HepG2 (cell line): ENCODE measurements around the gene FAM53B. TPM values are rescaled to one million over a fixed set of nuclear protein-coding genes. Genes with fewer than 3 reads are reported as not detected.

Source experiments
- GTF3A ChIP-seq: sonication (generic); formaldehyde crosslinking; conservative IDR thresholded peaks from 2 replicates; pipeline ENCODE4 v1.4.0; 2020; ENCODE audit warnings: mild to moderate bottlenecking, missing genetic modification reagents
- HNF1B ChIP-seq: sonication (generic); formaldehyde crosslinking; IDR thresholded peaks from 2 replicates; pipeline ENCODE4 v1.5.1; 2020; ENCODE audit warnings: mild to moderate bottlenecking, moderate library complexity, missing genetic modification reagents
- KDM2A ChIP-seq: sonication (generic); formaldehyde crosslinking; IDR thresholded peaks from 2 replicates; pipeline ENCODE4 v1.4.0; 2020; ENCODE audit warnings: low read depth, missing genetic modification reagents, borderline replicate concordance
- U2AF1 ChIP-seq: fragments of 200-400 bp; formaldehyde crosslinking; optimal IDR thresholded peaks from 2 replicates; pipeline ENCODE3; 2017; ENCODE audit warnings: mild to moderate bottlenecking, low read depth, low read length
- U2AF2 ChIP-seq: fragments of 200-400 bp; formaldehyde crosslinking; IDR thresholded peaks from 2 replicates; pipeline ENCODE4 v1.6.1; 2017; ENCODE audit warnings: low read depth, mild to moderate bottlenecking, low read length
- ZNF121 ChIP-seq: sonication (generic); formaldehyde crosslinking; IDR thresholded peaks from 2 replicates; pipeline ENCODE4 v1.5.0; 2020; ENCODE audit warnings: mild to moderate bottlenecking, missing genetic modification reagents
- ZNF331 ChIP-seq: sonication (generic); formaldehyde crosslinking; IDR thresholded peaks from 2 replicates; pipeline ENCODE4 v1.4.0; 2020; ENCODE audit warnings: missing genetic modification reagents
- ZNF543 ChIP-seq: sonication (generic); formaldehyde crosslinking; IDR thresholded peaks from 2 replicates; pipeline ENCODE4 v1.4.0; 2020; ENCODE audit warnings: mild to moderate bottlenecking, missing genetic modification reagents
- ZNF7 ChIP-seq: IDR thresholded peaks from 2 replicates; pipeline ENCODE4 v1.6.1; 2016; ENCODE audit warnings: missing biosample characterization, missing genetic modification reagents
- ZSCAN22 ChIP-seq: sonication (generic); formaldehyde crosslinking; IDR thresholded peaks from 2 replicates; pipeline ENCODE4 v1.4.0; 2020; ENCODE audit warnings: mild to moderate bottlenecking, missing genetic modification reagents
- polyA plus RNA-seq, 8 experiments: library from polyadenylated mRNA; depleted of rRNA in 3 of 8; stranded (reverse) in 7 of 8; unstranded in 1 of 8; fragments of >200 nt; fragmentation: Illumina TruSeq in 4 of 8; extraction: Trizol in 4 of 8; gene quantifications; 2 replicates each; pipeline versions ENCODE4 v1.2.1 to v1.2.3, GENCODE V29; 2011 to 2016; ENCODE audit warnings: low read depth in 4 of 8, missing spikeins in 1 of 8, mixed read lengths in 1 of 8; ENCODE audit not compliant: insufficient read depth in 1 of 8
- total RNA-seq, 5 experiments: library from RNA; depleted of rRNA; stranded (reverse); fragments of >200 nt; fragmentation: Illumina TruSeq; extraction: Trizol; gene quantifications; 2 replicates each; pipeline ENCODE4 v1.2.3, GENCODE V29; 2016; ENCODE audit warnings: low read depth in 1 of 5
- TF ChIP-seq, protein P1 (sequence below): sonication (generic); formaldehyde crosslinking; IDR thresholded peaks from 2 replicates; pipeline ENCODE4 v1.4.0; 2020; ENCODE audit warnings: missing genetic modification reagents, borderline replicate concordance
- TF ChIP-seq, protein P2 (sequence below): fragments of 450-650 bp; IDR thresholded peaks from 2 replicates; pipeline ENCODE4 v1.6.1; 2016
- TF ChIP-seq, protein P3 (sequence below): IDR thresholded peaks from 2 replicates; pipeline ENCODE4 v1.6.1; 2012; ENCODE audit warnings: low read length, improper control_type of control experiment
- TF ChIP-seq, protein P4 (sequence below): sonication (generic); formaldehyde crosslinking; IDR thresholded peaks from 2 replicates; pipeline ENCODE4 v1.4.0; 2020; ENCODE audit warnings: mild to moderate bottlenecking, missing genetic modification reagents
- TF ChIP-seq, protein P5 (sequence below): sonication (generic); formaldehyde crosslinking; IDR thresholded peaks from 2 replicates; pipeline ENCODE4 v1.8.0; 2022; ENCODE audit warnings: mild to moderate bottlenecking, missing genetic modification reagents, borderline replicate concordance

Gene FAM53B
- total and polyA plus RNA-seq, 2 of the 13 experiments (the other 11 are each of a cell fraction or from before 2014, with no cell fraction given) = 6.4 to 19.3 TPM

- TF ChIP-seq, protein P1, sequence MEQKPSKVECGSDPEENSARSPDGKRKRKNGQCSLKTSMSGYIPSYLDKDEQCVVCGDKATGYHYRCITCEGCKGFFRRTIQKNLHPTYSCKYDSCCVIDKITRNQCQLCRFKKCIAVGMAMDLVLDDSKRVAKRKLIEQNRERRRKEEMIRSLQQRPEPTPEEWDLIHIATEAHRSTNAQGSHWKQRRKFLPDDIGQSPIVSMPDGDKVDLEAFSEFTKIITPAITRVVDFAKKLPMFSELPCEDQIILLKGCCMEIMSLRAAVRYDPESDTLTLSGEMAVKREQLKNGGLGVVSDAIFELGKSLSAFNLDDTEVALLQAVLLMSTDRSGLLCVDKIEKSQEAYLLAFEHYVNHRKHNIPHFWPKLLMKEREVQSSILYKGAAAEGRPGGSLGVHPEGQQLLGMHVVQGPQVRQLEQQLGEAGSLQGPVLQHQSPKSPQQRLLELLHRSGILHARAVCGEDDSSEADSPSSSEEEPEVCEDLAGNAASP (CRISPR knock-in tag) = peak; percentile 74; the same call in 1 of the 2 replicates
- peak; percentile 45; the same call in 1 of the 2 replicates for TF ChIP-seq ZNF121 (CRISPR knock-in tag)
- TF ChIP-seq, protein P2, sequence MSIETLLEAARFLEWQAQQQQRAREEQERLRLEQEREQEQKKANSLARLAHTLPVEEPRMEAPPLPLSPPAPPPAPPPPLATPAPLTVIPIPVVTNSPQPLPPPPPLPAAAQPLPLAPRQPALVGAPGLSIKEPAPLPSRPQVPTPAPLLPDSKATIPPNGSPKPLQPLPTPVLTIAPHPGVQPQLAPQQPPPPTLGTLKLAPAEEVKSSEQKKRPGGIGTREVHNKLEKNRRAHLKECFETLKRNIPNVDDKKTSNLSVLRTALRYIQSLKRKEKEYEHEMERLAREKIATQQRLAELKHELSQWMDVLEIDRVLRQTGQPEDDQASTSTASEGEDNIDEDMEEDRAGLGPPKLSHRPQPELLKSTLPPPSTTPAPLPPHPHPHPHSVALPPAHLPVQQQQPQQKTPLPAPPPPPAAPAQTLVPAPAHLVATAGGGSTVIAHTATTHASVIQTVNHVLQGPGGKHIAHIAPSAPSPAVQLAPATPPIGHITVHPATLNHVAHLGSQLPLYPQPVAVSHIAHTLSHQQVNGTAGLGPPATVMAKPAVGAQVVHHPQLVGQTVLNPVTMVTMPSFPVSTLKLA = no peak
- TF ChIP-seq ZNF331 (CRISPR knock-in tag) = 0 out of 2 replicates have a peak, but pooled peaks have one; percentile 30
- TF ChIP-seq HNF1B (CRISPR knock-in tag) = peak; percentile 77
- TF ChIP-seq, protein P3, sequence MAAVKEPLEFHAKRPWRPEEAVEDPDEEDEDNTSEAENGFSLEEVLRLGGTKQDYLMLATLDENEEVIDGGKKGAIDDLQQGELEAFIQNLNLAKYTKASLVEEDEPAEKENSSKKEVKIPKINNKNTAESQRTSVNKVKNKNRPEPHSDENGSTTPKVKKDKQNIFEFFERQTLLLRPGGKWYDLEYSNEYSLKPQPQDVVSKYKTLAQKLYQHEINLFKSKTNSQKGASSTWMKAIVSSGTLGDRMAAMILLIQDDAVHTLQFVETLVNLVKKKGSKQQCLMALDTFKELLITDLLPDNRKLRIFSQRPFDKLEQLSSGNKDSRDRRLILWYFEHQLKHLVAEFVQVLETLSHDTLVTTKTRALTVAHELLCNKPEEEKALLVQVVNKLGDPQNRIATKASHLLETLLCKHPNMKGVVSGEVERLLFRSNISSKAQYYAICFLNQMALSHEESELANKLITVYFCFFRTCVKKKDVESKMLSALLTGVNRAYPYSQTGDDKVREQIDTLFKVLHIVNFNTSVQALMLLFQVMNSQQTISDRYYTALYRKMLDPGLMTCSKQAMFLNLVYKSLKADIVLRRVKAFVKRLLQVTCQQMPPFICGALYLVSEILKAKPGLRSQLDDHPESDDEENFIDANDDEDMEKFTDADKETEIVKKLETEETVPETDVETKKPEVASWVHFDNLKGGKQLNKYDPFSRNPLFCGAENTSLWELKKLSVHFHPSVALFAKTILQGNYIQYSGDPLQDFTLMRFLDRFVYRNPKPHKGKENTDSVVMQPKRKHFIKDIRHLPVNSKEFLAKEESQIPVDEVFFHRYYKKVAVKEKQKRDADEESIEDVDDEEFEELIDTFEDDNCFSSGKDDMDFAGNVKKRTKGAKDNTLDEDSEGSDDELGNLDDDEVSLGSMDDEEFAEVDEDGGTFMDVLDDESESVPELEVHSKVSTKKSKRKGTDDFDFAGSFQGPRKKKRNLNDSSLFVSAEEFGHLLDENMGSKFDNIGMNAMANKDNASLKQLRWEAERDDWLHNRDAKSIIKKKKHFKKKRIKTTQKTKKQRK = no peak
- TF ChIP-seq U2AF2 = no peak
- 0 out of 2 replicates have a peak, but pooled peaks have one; percentile 27 for TF ChIP-seq ZSCAN22
- no peak for TF ChIP-seq ZNF543
- no peak for TF ChIP-seq ZNF7 (CRISPR knock-in tag)
- TF ChIP-seq GTF3A = no peak
- no peak for TF ChIP-seq KDM2A (CRISPR knock-in tag)
- TF ChIP-seq, protein P4, sequence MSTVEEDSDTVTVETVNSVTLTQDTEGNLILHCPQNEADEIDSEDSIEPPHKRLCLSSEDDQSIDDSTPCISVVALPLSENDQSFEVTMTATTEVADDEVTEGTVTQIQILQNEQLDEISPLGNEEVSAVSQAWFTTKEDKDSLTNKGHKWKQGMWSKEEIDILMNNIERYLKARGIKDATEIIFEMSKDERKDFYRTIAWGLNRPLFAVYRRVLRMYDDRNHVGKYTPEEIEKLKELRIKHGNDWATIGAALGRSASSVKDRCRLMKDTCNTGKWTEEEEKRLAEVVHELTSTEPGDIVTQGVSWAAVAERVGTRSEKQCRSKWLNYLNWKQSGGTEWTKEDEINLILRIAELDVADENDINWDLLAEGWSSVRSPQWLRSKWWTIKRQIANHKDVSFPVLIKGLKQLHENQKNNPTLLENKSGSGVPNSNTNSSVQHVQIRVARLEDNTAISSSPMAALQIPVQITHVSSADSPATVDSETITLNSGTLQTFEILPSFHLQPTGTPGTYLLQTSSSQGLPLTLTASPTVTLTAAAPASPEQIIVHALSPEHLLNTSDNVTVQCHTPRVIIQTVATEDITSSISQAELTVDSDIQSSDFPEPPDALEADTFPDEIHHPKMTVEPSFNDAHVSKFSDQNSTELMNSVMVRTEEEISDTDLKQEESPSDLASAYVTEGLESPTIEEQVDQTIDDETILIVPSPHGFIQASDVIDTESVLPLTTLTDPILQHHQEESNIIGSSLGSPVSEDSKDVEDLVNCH (CRISPR knock-in tag) = no peak
- no peak for TF ChIP-seq U2AF1
- TF ChIP-seq, protein P5, sequence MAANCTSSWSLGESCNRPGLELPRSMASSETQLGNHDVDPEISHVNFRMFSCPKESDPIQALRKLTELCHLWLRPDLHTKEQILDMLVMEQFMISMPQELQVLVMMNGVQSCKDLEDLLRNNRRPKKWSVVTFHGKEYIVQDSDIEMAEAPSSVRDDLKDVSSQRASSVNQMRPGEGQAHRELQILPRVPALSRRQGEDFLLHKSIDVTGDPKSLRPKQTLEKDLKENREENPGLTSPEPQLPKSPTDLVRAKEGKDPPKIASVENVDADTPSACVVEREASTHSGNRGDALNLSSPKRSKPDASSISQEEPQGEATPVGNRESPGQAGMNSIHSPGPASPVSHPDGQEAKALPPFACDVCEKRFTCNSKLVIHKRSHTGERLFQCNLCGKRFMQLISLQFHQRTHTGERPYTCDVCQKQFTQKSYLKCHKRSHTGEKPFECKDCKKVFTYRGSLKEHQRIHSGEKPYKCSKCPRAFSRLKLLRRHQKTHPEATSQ (CRISPR knock-in tag) = no peak
Observed at GRCh38 chr10:124605856-124606812, 138.0 kb downstream of the FAM53B start (continued).
